ENCODE measurements around the gene HS3ST3A1.

GRCh38 chr17:13518261-13519000, 83.3 kb downstream of the HS3ST3A1 start:
- TF ChIP-seq POLR2A (IDR thresholded peaks at IDR 0.05; ENCODE audit: low read depth, low read length) (no peak), POLR2AphosphoS5 (IDR thresholded peaks at IDR 0.05; ENCODE audit: low read depth, low read length) (no peak), PAX5 (IDR thresholded peaks at IDR 0.05; ENCODE audit: insufficient read depth, low read length, severe bottlenecking) (no peak)

Measured in GM12891 (cell line).